HepG2 (cell line): ENCODE data around the gene PRR22. TPM values are rescaled to one million over a fixed set of nuclear protein-coding genes. Genes with fewer than 3 reads are reported as not detected.
A peak's percentile ranks its signal among the peaks of the same experiment; 100 is the strongest.

Experiments
- ADNP ChIP-seq: sonication (generic); formaldehyde crosslinking; IDR thresholded peaks from 2 replicates; pipeline ENCODE4 v1.4.0; 2020; ENCODE audit warnings: missing genetic modification reagents
- CHD4 ChIP-seq: fragments of 200-600 bp; sonication (generic); IDR thresholded peaks from 2 replicates; pipeline ENCODE4 v1.7.0; 2017; ENCODE audit warnings: mild to moderate bottlenecking, low read length, borderline replicate concordance
- ETS1 ChIP-seq: sonication (generic); formaldehyde crosslinking; IDR thresholded peaks from 2 replicates; pipeline ENCODE4 v1.4.0; 2020; ENCODE audit warnings: missing genetic modification reagents
- FOSL2 ChIP-seq: sonication (generic); formaldehyde crosslinking; IDR thresholded peaks from 2 replicates; pipeline ENCODE4 v1.4.0; 2020; ENCODE audit warnings: missing genetic modification reagents
- NPAS2 ChIP-seq: sonication (generic); formaldehyde crosslinking; IDR thresholded peaks from 2 replicates; pipeline ENCODE4 v1.8.0; 2022; ENCODE audit warnings: mild to moderate bottlenecking, missing genetic modification reagents, borderline replicate concordance
- SP5 ChIP-seq: IDR thresholded peaks from 2 replicates; pipeline ENCODE4 v1.6.1; 2016; ENCODE audit warnings: low read depth, borderline replicate concordance
- TARDBP ChIP-seq: sonication (generic); formaldehyde crosslinking; IDR thresholded peaks from 2 replicates; pipeline ENCODE4 v1.8.0; 2022; ENCODE audit warnings: mild to moderate bottlenecking, missing genetic modification reagents
- TCF12 ChIP-seq, 2 experiments: fragments of 450-650 bp in 1 of 2; sonication (generic) in 1 of 2; formaldehyde crosslinking in 1 of 2; IDR thresholded peaks; 2 replicates each; pipeline versions ENCODE4 v1.6.1 to v1.8.0; 2017 to 2022; ENCODE audit warnings: antibody characterized with exemption in 1 of 2, mild to moderate bottlenecking in 1 of 2, missing genetic modification reagents in 1 of 2, moderate library complexity in 1 of 2
- TEAD3 ChIP-seq: optimal IDR thresholded peaks from 2 replicates; pipeline ENCODE3; 2016; ENCODE audit warnings: borderline replicate concordance
- THAP11 ChIP-seq: IDR thresholded peaks from 2 replicates; pipeline ENCODE4 v1.6.1; 2016; ENCODE audit warnings: missing biosample characterization, missing genetic modification reagents
- THRA ChIP-seq: sonication (generic); formaldehyde crosslinking; IDR thresholded peaks from 2 replicates; pipeline ENCODE4 v1.4.0; 2020; ENCODE audit warnings: missing genetic modification reagents, borderline replicate concordance
- ZMYM3 ChIP-seq: sonication (generic); formaldehyde crosslinking; IDR thresholded peaks from 2 replicates; pipeline ENCODE4 v1.5.1; 2020; ENCODE audit warnings: mild to moderate bottlenecking, missing genetic modification reagents
- ZNF230 ChIP-seq: sonication (generic); formaldehyde crosslinking; IDR thresholded peaks from 2 replicates; pipeline ENCODE4 v1.4.0; 2020; ENCODE audit warnings: mild to moderate bottlenecking, missing genetic modification reagents
- ZNF331 ChIP-seq: sonication (generic); formaldehyde crosslinking; IDR thresholded peaks from 2 replicates; pipeline ENCODE4 v1.4.0; 2020; ENCODE audit warnings: missing genetic modification reagents
- ZNF44 ChIP-seq: sonication (generic); formaldehyde crosslinking; IDR thresholded peaks from 2 replicates; pipeline ENCODE4 v1.5.1; 2020; ENCODE audit warnings: mild to moderate bottlenecking, missing genetic modification reagents
- ZNF770 ChIP-seq: sonication (generic); formaldehyde crosslinking; IDR thresholded peaks from 2 replicates; pipeline ENCODE4 v1.5.0; 2020; ENCODE audit warnings: mild to moderate bottlenecking, missing genetic modification reagents
- polyA plus RNA-seq, 8 experiments: library from polyadenylated mRNA; depleted of rRNA in 3 of 8; stranded (reverse) in 7 of 8; unstranded in 1 of 8; fragments of >200 nt; fragmentation: Illumina TruSeq in 4 of 8; extraction: Trizol in 4 of 8; gene quantifications; 2 replicates each; pipeline versions ENCODE4 v1.2.1 to v1.2.3, GENCODE V29; 2011 to 2016; ENCODE audit warnings: low read depth in 4 of 8, missing spikeins in 1 of 8, mixed read lengths in 1 of 8; ENCODE audit not compliant: insufficient read depth in 1 of 8
- total RNA-seq, 5 experiments: library from RNA; depleted of rRNA; stranded (reverse); fragments of >200 nt; fragmentation: Illumina TruSeq; extraction: Trizol; gene quantifications; 2 replicates each; pipeline ENCODE4 v1.2.3, GENCODE V29; 2016; ENCODE audit warnings: low read depth in 1 of 5
- TF ChIP-seq, protein P1 (sequence below): sonication (generic); formaldehyde crosslinking; IDR thresholded peaks from 2 replicates; pipeline ENCODE4 v1.5.0; 2020; ENCODE audit warnings: mild to moderate bottlenecking, missing genetic modification reagents
- TF ChIP-seq, protein P2 (sequence below): sonication (generic); formaldehyde crosslinking; conservative IDR thresholded peaks from 2 replicates; pipeline ENCODE4 v1.4.0; 2020; ENCODE audit warnings: mild to moderate bottlenecking, missing genetic modification reagents, moderate library complexity

The PRR22 gene
- total and polyA plus RNA-seq, 2 of the 13 experiments (the other 11 are each of a cell fraction or from before 2014, with no cell fraction given) = 0.84 to 2.3 TPM

DNA sequence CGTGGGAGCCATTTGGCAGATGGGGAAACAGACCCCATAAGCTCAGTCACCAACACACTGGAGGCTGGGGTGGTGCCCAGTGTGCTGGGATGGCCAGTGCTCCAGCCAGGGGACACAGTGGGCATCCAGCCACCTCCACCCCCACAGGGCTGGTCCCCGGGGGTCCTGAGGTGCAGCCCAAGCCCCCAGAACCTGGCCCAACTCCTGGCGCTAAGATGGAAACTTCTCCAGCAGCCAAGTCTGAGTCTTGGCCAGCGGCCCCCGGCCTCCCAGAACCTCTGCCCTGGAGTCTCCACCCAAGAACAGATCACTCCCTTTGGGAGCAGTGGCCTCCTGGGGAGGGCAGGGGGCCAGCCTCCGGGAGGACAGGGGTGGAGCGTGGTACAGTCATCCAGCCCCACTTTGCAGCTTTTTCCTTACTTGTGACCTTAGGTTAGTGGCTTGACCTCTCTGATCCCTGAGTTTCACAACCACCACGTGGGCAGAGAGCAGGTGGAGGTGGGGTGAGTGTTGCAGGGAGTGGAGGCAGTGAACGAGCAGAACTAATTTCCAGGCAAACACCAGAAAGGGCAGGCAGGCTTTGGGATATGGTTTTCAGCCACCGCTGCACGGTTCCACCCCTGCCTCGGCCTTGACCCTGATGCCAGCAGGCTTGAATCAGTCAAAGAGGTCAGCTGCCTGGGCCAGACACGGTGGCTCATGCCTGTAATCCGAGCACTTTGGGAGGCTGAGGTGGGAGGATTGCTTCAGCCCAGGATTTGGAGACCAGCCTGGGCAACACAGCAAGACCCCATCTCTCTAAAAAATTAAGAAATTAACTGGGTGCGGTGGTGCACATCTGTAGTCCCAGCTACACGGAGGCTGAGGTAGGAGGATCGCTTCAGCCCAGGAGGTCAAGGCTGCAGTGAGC is 16.1 kb upstream of the PRR22 start (continued):
- TF ChIP-seq, protein P1, sequence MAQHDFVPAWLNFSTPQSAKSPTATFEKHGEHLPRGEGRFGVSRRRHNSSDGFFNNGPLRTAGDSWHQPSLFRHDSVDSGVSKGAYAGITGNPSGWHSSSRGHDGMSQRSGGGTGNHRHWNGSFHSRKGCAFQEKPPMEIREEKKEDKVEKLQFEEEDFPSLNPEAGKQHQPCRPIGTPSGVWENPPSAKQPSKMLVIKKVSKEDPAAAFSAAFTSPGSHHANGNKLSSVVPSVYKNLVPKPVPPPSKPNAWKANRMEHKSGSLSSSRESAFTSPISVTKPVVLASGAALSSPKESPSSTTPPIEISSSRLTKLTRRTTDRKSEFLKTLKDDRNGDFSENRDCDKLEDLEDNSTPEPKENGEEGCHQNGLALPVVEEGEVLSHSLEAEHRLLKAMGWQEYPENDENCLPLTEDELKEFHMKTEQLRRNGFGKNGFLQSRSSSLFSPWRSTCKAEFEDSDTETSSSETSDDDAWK (CRISPR knock-in tag) = no peak
- TF ChIP-seq ZNF331 (CRISPR knock-in tag) = peak; percentile 86
- TF ChIP-seq NPAS2 (CRISPR knock-in tag) = no peak
- TF ChIP-seq, protein P2, sequence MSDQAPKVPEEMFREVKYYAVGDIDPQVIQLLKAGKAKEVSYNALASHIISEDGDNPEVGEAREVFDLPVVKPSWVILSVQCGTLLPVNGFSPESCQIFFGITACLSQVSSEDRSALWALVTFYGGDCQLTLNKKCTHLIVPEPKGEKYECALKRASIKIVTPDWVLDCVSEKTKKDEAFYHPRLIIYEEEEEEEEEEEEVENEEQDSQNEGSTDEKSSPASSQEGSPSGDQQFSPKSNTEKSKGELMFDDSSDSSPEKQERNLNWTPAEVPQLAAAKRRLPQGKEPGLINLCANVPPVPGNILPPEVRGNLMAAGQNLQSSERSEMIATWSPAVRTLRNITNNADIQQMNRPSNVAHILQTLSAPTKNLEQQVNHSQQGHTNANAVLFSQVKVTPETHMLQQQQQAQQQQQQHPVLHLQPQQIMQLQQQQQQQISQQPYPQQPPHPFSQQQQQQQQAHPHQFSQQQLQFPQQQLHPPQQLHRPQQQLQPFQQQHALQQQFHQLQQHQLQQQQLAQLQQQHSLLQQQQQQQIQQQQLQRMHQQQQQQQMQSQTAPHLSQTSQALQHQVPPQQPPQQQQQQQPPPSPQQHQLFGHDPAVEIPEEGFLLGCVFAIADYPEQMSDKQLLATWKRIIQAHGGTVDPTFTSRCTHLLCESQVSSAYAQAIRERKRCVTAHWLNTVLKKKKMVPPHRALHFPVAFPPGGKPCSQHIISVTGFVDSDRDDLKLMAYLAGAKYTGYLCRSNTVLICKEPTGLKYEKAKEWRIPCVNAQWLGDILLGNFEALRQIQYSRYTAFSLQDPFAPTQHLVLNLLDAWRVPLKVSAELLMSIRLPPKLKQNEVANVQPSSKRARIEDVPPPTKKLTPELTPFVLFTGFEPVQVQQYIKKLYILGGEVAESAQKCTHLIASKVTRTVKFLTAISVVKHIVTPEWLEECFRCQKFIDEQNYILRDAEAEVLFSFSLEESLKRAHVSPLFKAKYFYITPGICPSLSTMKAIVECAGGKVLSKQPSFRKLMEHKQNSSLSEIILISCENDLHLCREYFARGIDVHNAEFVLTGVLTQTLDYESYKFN (CRISPR knock-in tag) = peak; percentile 29; the same call in 1 of the 2 replicates
- TF ChIP-seq ETS1 = no peak
- TF ChIP-seq SP5 (CRISPR knock-in tag) = peak; percentile 24; the same call in 1 of the 2 replicates
- peak; percentile 60 for TF ChIP-seq FOSL2 (CRISPR knock-in tag)
- 0 out of 2 replicates have a peak, but pooled peaks have one; percentile 38 for TF ChIP-seq THAP11 (CRISPR knock-in tag)
- TF ChIP-seq ADNP (CRISPR knock-in tag) = peak; percentile 14; the same call in 1 of the 2 replicates
- TF ChIP-seq ZMYM3 (CRISPR knock-in tag) = peak; percentile 97
- TF ChIP-seq ZNF770 (CRISPR knock-in tag) = peak; percentile 100
- TF ChIP-seq ZNF230 (CRISPR knock-in tag) = no peak
- TF ChIP-seq CHD4 = no peak; the same call in 1 of the 2 replicates
- TF ChIP-seq TCF12 (IDR thresholded peaks at IDR 0.05) = no peak
- TF ChIP-seq TCF12 (CRISPR knock-in tag; IDR thresholded peaks at IDR 0.05) = no peak
- peak; percentile 21; the same call in 1 of the 2 replicates for TF ChIP-seq THRA (CRISPR knock-in tag)
- peak; percentile 70; the same call in 1 of the 2 replicates for TF ChIP-seq TARDBP (CRISPR knock-in tag)
- peak; percentile 16 for TF ChIP-seq TEAD3 (CRISPR knock-in tag)
- no peak for TF ChIP-seq ZNF44 (CRISPR knock-in tag)
